ENCODE measurements around the gene CLSTN1. TPM values are rescaled to one million over a fixed set of nuclear protein-coding genes. Genes with fewer than 3 reads are reported as not detected.
A peak's percentile ranks its signal among the peaks of the same experiment; 100 is the strongest.

The CLSTN1 gene
- polyA plus RNA-seq (2013) = 40.1 and 42.2 TPM in 2 replicates

- Histone ChIP-seq H4K12ac (ENCODE audit: low read depth, low read length) (peak within 1 kb of the TSS; percentile 86), H3K23ac (ENCODE audit: low read length) (no peak within 1 kb of the TSS), H4K8ac (ENCODE audit: low read depth, low read length) (peak within 1 kb of the TSS; percentile 98), H3K18ac (ENCODE audit: low read length) (peak within 1 kb of the TSS; percentile 46), H3K14ac (ENCODE audit: low read length) (peak within 1 kb of the TSS; percentile 93), H3K4ac (ENCODE audit: low read depth, low read length) (peak within 1 kb of the TSS; percentile 75), H3K36me3 (ENCODE audit: control insufficient read depth in 1 of 2, insufficient read depth in 2 of 2, low read length in 2 of 2) (no peaks in the 10 kb centered on the region), H3K9me3 (ENCODE audit: insufficient read depth, low read depth, low read length) (no peaks in the 10 kb centered on the region), H2AFZ (ENCODE audit: insufficient read depth, low read length, poor library complexity) (peak within 1 kb of the TSS; percentile 97), H2BK5ac (ENCODE audit: low read depth, low read length, poor library complexity) (peak within 1 kb of the TSS; percentile 78), H3K4me2 (ENCODE audit: low read length) (peak within 1 kb of the TSS; percentile 100), H2BK120ac (ENCODE audit: insufficient read depth, low read length, poor library complexity) (peak within 1 kb of the TSS; percentile 94), H3K4me1 (ENCODE audit: control insufficient read depth in 1 of 2, insufficient read depth in 2 of 2, low read length in 2 of 2) (peaks cover 12% of the 10 kb centered on the region in 2 experiments), H3K4me3 (ENCODE audit: low read depth, low read length) (peak within 1 kb of the TSS; percentile 88), H3K27me3 (ENCODE audit: insufficient read depth, low read length) (no peaks in the 10 kb centered on the region), H3K79me1 (ENCODE audit: low read length) (peaks cover 12% of the 10 kb centered on the region), H2BK12ac (ENCODE audit: low read length) (peak within 1 kb of the TSS; percentile 81), H3K27ac (ENCODE audit: low read depth, low read length) (no peak within 1 kb of the TSS), H3K9ac (ENCODE audit: low read length) (peak within 1 kb of the TSS; percentile 77), H4K91ac (ENCODE audit: low read depth, low read length) (peak within 1 kb of the TSS; percentile 82), H2AK5ac (ENCODE audit: low read length) (no peak within 1 kb of the TSS), H3K79me2 (ENCODE audit: control insufficient read depth, insufficient read depth, low read length, poor library complexity) (peaks cover 9% of the 10 kb centered on the region)
- WGBS (ENCODE audit: extremely low coverage, insufficient coverage, insufficient read length) = no CpG with 5 or more reads among the region's 93 CpGs
- DNase-seq = peak; percentile 91 to 95
Measured at GRCh38 chr1:9823943-9824701, at the start of gene CLSTN1. TSS of gene CLSTN1 (minus strand) at chr1:9823965. CDS start at chr1:9823733, 232 bp downstream.

- peaks cover 2 to 3% of the 10 kb centered on the region in 2 experiments for H3K4me1 ChIP-seq (ENCODE audit: control insufficient read depth in 1 of 2, insufficient read depth in 2 of 2, low read length in 2 of 2)
- H3K4me2 ChIP-seq (ENCODE audit: low read length) = no peak overlapping the region
- no peak overlapping the region for H3K18ac ChIP-seq (ENCODE audit: low read length)
- H3K9me3 ChIP-seq (ENCODE audit: insufficient read depth, low read depth, low read length) = no peaks in the 10 kb centered on the region
- WGBS (ENCODE audit: extremely low coverage, insufficient coverage, insufficient read length) = no CpG with 5 or more reads among the region's 5 CpGs
- no peak overlapping the region for H2BK12ac ChIP-seq (ENCODE audit: low read length)
- no peak overlapping the region for H3K9ac ChIP-seq (ENCODE audit: low read length)
- no peak overlapping the region for H4K91ac ChIP-seq (ENCODE audit: low read depth, low read length)
- H3K27me3 ChIP-seq (ENCODE audit: insufficient read depth, low read length) = no peaks in the 10 kb centered on the region
- H3K36me3 ChIP-seq (ENCODE audit: control insufficient read depth in 1 of 2, insufficient read depth in 2 of 2, low read length in 2 of 2) = peaks cover 10 to 14% of the 10 kb centered on the region in 2 experiments
- H3K4me3 ChIP-seq (ENCODE audit: low read depth, low read length) = no peak overlapping the region
- H2AK5ac ChIP-seq (ENCODE audit: low read length) = no peak overlapping the region
- no peak overlapping the region for H4K12ac ChIP-seq (ENCODE audit: low read depth, low read length)
- no peak overlapping the region for H2BK120ac ChIP-seq (ENCODE audit: insufficient read depth, low read length, poor library complexity)
- no peak overlapping the region for H3K27ac ChIP-seq (ENCODE audit: low read depth, low read length)
- H3K79me2 ChIP-seq (ENCODE audit: control insufficient read depth, insufficient read depth, low read length, poor library complexity) = no peaks in the 10 kb centered on the region
- peak overlapping the region; percentile 42 for H3K23ac ChIP-seq (ENCODE audit: low read length)
- no peak overlapping the region for H3K4ac ChIP-seq (ENCODE audit: low read depth, low read length)
- no peak overlapping the region for H4K8ac ChIP-seq (ENCODE audit: low read depth, low read length)
- no peak for DNase-seq
- no peak overlapping the region for H3K14ac ChIP-seq (ENCODE audit: low read length)
- no peaks in the 10 kb centered on the region for H3K79me1 ChIP-seq (ENCODE audit: low read length)
- no peak overlapping the region for H2BK5ac ChIP-seq (ENCODE audit: low read depth, low read length, poor library complexity)
- H2AFZ ChIP-seq (ENCODE audit: insufficient read depth, low read length, poor library complexity) = no peak overlapping the region
Measured at GRCh38 chr1:9873385-9873784, 49.6 kb upstream of the CLSTN1 start.

GRCh38 chr1:9872430-9873165 is 48.8 kb upstream of the CLSTN1 start:
- H3K27me3 ChIP-seq (ENCODE audit: insufficient read depth, low read length) = no peaks in the 10 kb centered on the region
- no peak overlapping the region for H2BK12ac ChIP-seq (ENCODE audit: low read length)
- H2AFZ ChIP-seq (ENCODE audit: insufficient read depth, low read length, poor library complexity) = no peak overlapping the region
- H3K79me1 ChIP-seq (ENCODE audit: low read length) = no peaks in the 10 kb centered on the region
- no peak overlapping the region for H3K18ac ChIP-seq (ENCODE audit: low read length)
- no peak overlapping the region for H3K4ac ChIP-seq (ENCODE audit: low read depth, low read length)
- H2BK120ac ChIP-seq (ENCODE audit: insufficient read depth, low read length, poor library complexity) = no peak overlapping the region
- no peaks in the 10 kb centered on the region for H3K79me2 ChIP-seq (ENCODE audit: control insufficient read depth, insufficient read depth, low read length, poor library complexity)
- no peak overlapping the region for H4K91ac ChIP-seq (ENCODE audit: low read depth, low read length)
- no peaks in the 10 kb centered on the region for H3K9me3 ChIP-seq (ENCODE audit: insufficient read depth, low read depth, low read length)
- H3K4me3 ChIP-seq (ENCODE audit: low read depth, low read length) = peak overlapping the region; percentile 28
- no peak overlapping the region for H3K14ac ChIP-seq (ENCODE audit: low read length)
- no peak overlapping the region for H3K23ac ChIP-seq (ENCODE audit: low read length)
- H3K4me1 ChIP-seq (ENCODE audit: control insufficient read depth in 1 of 2, insufficient read depth in 2 of 2, low read length in 2 of 2) = peaks cover 2 to 3% of the 10 kb centered on the region in 2 experiments
- no peak overlapping the region for H4K12ac ChIP-seq (ENCODE audit: low read depth, low read length)
- no peak overlapping the region for H3K4me2 ChIP-seq (ENCODE audit: low read length)
- WGBS (ENCODE audit: extremely low coverage, insufficient coverage, insufficient read length) = no CpG with 5 or more reads among the region's 11 CpGs
- H3K27ac ChIP-seq (ENCODE audit: low read depth, low read length) = no peak overlapping the region
- H4K8ac ChIP-seq (ENCODE audit: low read depth, low read length) = no peak overlapping the region
- H3K36me3 ChIP-seq (ENCODE audit: control insufficient read depth in 1 of 2, insufficient read depth in 2 of 2, low read length in 2 of 2) = peaks cover 12 to 14% of the 10 kb centered on the region in 2 experiments
- H3K9ac ChIP-seq (ENCODE audit: low read length) = no peak overlapping the region
- no peak overlapping the region for H2AK5ac ChIP-seq (ENCODE audit: low read length)
- no peak for DNase-seq
- no peak overlapping the region for H2BK5ac ChIP-seq (ENCODE audit: low read depth, low read length, poor library complexity)

- H4K8ac ChIP-seq (ENCODE audit: low read depth, low read length) = no peak overlapping the region
- no peak overlapping the region for H2AK5ac ChIP-seq (ENCODE audit: low read length)
- H4K91ac ChIP-seq (ENCODE audit: low read depth, low read length) = no peak overlapping the region
- H3K14ac ChIP-seq (ENCODE audit: low read length) = no peak overlapping the region
- H3K79me1 ChIP-seq (ENCODE audit: low read length) = no peaks in the 10 kb centered on the region
- no peaks in the 10 kb centered on the region for H3K79me2 ChIP-seq (ENCODE audit: control insufficient read depth, insufficient read depth, low read length, poor library complexity)
- H3K4me1 ChIP-seq (ENCODE audit: control insufficient read depth in 1 of 2, insufficient read depth in 2 of 2, low read length in 2 of 2) = peaks cover 2 to 3% of the 10 kb centered on the region in 2 experiments
- H3K27me3 ChIP-seq (ENCODE audit: insufficient read depth, low read length) = no peaks in the 10 kb centered on the region
- no peak overlapping the region for H2BK12ac ChIP-seq (ENCODE audit: low read length)
- no peak overlapping the region for H3K9ac ChIP-seq (ENCODE audit: low read length)
- no peak overlapping the region for H3K4me2 ChIP-seq (ENCODE audit: low read length)
- H3K4me3 ChIP-seq (ENCODE audit: low read depth, low read length) = no peak overlapping the region
- no peak overlapping the region for H3K4ac ChIP-seq (ENCODE audit: low read depth, low read length)
- no peak overlapping the region for H3K27ac ChIP-seq (ENCODE audit: low read depth, low read length)
- H3K18ac ChIP-seq (ENCODE audit: low read length) = no peak overlapping the region
- no peak overlapping the region for H2BK120ac ChIP-seq (ENCODE audit: insufficient read depth, low read length, poor library complexity)
- no peak overlapping the region for H3K23ac ChIP-seq (ENCODE audit: low read length)
- H4K12ac ChIP-seq (ENCODE audit: low read depth, low read length) = no peak overlapping the region
- no CpG with 5 or more reads among the region's 20 CpGs for WGBS (ENCODE audit: extremely low coverage, insufficient coverage, insufficient read length)
- no peak overlapping the region for H2AFZ ChIP-seq (ENCODE audit: insufficient read depth, low read length, poor library complexity)
- no peaks in the 10 kb centered on the region for H3K9me3 ChIP-seq (ENCODE audit: insufficient read depth, low read depth, low read length)
- no peak for DNase-seq
- peaks cover 15% of the 10 kb centered on the region in 2 experiments for H3K36me3 ChIP-seq (ENCODE audit: control insufficient read depth in 1 of 2, insufficient read depth in 2 of 2, low read length in 2 of 2)
- no peak overlapping the region for H2BK5ac ChIP-seq (ENCODE audit: low read depth, low read length, poor library complexity)
Measured at GRCh38 chr1:9871707-9872425, 48.1 kb upstream of the CLSTN1 start.

Data from trophoblast cell (in vitro differentiated cells and primary cell).